HAP-1 (cell line): ENCODE results near the gene QRICH2.

Source experiments
- DNase-seq, 2 experiments: peaks; one replicate each; pipeline ENCODE4 v3.0.0-alpha.2; 2016 to 2020; ENCODE audit warnings: low spot score in 2 of 2
- H3K27me3 ChIP-seq: fragments of 250-450 bp; sonication (Bioruptor Pico); 2 replicates; pipeline ENCODE4 v1.5.1; 2020; ENCODE audit warnings: low read depth, mild to moderate bottlenecking, moderate library complexity
- H3K36me3 ChIP-seq: fragments of 250-450 bp; sonication (Bioruptor Pico); replicated peaks from 2 replicates; pipeline ENCODE4 v1.5.1; 2020; ENCODE audit warnings: mild to moderate bottlenecking
- H3K4me1 ChIP-seq: fragments of 250-450 bp; sonication (Bioruptor Pico); 2 replicates; pipeline ENCODE4 v1.5.1; 2020; ENCODE audit warnings: mild to moderate bottlenecking
- H3K4me3 ChIP-seq: fragments of 250-450 bp; sonication (Bioruptor Pico); 2 replicates; pipeline ENCODE4 v1.5.1; 2020; ENCODE audit warnings: mild to moderate bottlenecking, moderate library complexity
- H3K9me3 ChIP-seq: fragments of 250-450 bp; sonication (Bioruptor Pico); 2 replicates; pipeline ENCODE4 v1.5.1; 2020; ENCODE audit warnings: mild to moderate bottlenecking, moderate library complexity
- in situ Hi-C: fragments of 300-500 bp; cut with MboI; formaldehyde crosslinking; loops from 3 replicates; pipeline ENCODE4 v1.14.3; 2020; ENCODE audit warnings: low sequenced_read_pairs, inconsistent platforms, mixed read lengths

Gene QRICH2

GRCh38 chr17:76343106-76343505 is 35.0 kb upstream of the QRICH2 start:
- no peaks in the 10 kb centered on the region for H3K9me3 ChIP-seq
- H3K27me3 ChIP-seq = no peaks in the 10 kb centered on the region
- DNase-seq = no peak
- H3K4me3 ChIP-seq = no peak overlapping the region
- H3K36me3 ChIP-seq = peaks cover 51% of the 10 kb centered on the region
- in situ Hi-C loops = no loop called here
- H3K4me1 ChIP-seq = no peaks in the 10 kb centered on the region

- Histone ChIP-seq H3K36me3 (peaks cover 36% of the 10 kb centered on the region), H3K4me3 (no peak overlapping the region), H3K27me3 (no peaks in the 10 kb centered on the region), H3K9me3 (no peaks in the 10 kb centered on the region), H3K4me1 (no peaks in the 10 kb centered on the region)
- in situ Hi-C loops = no loop called here
- no peak for DNase-seq
These were observed 33.2 kb upstream of the QRICH2 start for GRCh38 chr17:76341301-76341700.

- Histone ChIP-seq H3K4me3 (no peak overlapping the region), H3K9me3 (no peaks in the 10 kb centered on the region), H3K36me3 (peaks cover 10% of the 10 kb centered on the region), H3K4me1 (no peaks in the 10 kb centered on the region), H3K27me3 (no peaks in the 10 kb centered on the region)
- no peak for DNase-seq
- in situ Hi-C loops = no loop called here
These were observed 29.3 kb upstream of the QRICH2 start for GRCh38 chr17:76337413-76337777.

GRCh38 chr17:76336756-76337412 is 28.8 kb upstream of the QRICH2 start:
- DNase-seq = no peak
- Histone ChIP-seq H3K9me3 (no peaks in the 10 kb centered on the region), H3K4me3 (no peak overlapping the region), H3K4me1 (no peaks in the 10 kb centered on the region), H3K27me3 (no peaks in the 10 kb centered on the region), H3K36me3 (peaks cover 5% of the 10 kb centered on the region)
- in situ Hi-C loops = no loop called here

- Histone ChIP-seq H3K4me1 (no peaks in the 10 kb centered on the region), H3K27me3 (no peaks in the 10 kb centered on the region), H3K36me3 (peaks cover 7% of the 10 kb centered on the region), H3K4me3 (no peak overlapping the region), H3K9me3 (no peaks in the 10 kb centered on the region)
- in situ Hi-C loops = no loop called here
- no peak for DNase-seq
These were observed 27.8 kb upstream of the QRICH2 start for GRCh38 chr17:76335716-76336381.

- no peaks in the 10 kb centered on the region for H3K4me1 ChIP-seq
- H3K9me3 ChIP-seq = no peaks in the 10 kb centered on the region
- no peaks in the 10 kb centered on the region for H3K27me3 ChIP-seq
- DNase-seq = no peak
- in situ Hi-C loops = no loop called here
- H3K4me3 ChIP-seq = no peak overlapping the region
- H3K36me3 ChIP-seq = peaks cover 23% of the 10 kb centered on the region
These were observed 25.8 kb upstream of the QRICH2 start for GRCh38 chr17:76333673-76334505.

- Histone ChIP-seq H3K36me3 (peaks cover 32% of the 10 kb centered on the region), H3K4me1 (no peaks in the 10 kb centered on the region), H3K27me3 (no peaks in the 10 kb centered on the region), H3K4me3 (no peak overlapping the region), H3K9me3 (no peaks in the 10 kb centered on the region)
- in situ Hi-C loops = no loop called here
- no peak for DNase-seq
These were observed 23.0 kb upstream of the QRICH2 start for GRCh38 chr17:76331083-76331482.

- in situ Hi-C loops = no loop called here
- Histone ChIP-seq H3K9me3 (no peaks in the 10 kb centered on the region), H3K4me1 (no peaks in the 10 kb centered on the region), H3K27me3 (no peaks in the 10 kb centered on the region), H3K36me3 (peaks cover 32% of the 10 kb centered on the region), H3K4me3 (no peak overlapping the region)
- no peak for DNase-seq
These were observed 21.6 kb upstream of the QRICH2 start for GRCh38 chr17:76329664-76330063.

- in situ Hi-C loops = no loop called here
- no peaks in the 10 kb centered on the region for H3K27me3 ChIP-seq
- peaks cover 37% of the 10 kb centered on the region for H3K36me3 ChIP-seq
- H3K4me1 ChIP-seq = no peaks in the 10 kb centered on the region
- no peaks in the 10 kb centered on the region for H3K9me3 ChIP-seq
- H3K4me3 ChIP-seq = no peak overlapping the region
- no peak for DNase-seq
These were observed 19.6 kb upstream of the QRICH2 start for GRCh38 chr17:76327696-76328095.

- Histone ChIP-seq H3K36me3 (peaks cover 37% of the 10 kb centered on the region), H3K4me1 (no peaks in the 10 kb centered on the region), H3K9me3 (no peaks in the 10 kb centered on the region), H3K4me3 (no peak overlapping the region), H3K27me3 (no peaks in the 10 kb centered on the region)
- in situ Hi-C loops = no loop called here
- DNase-seq = no peak
These were observed 18.2 kb upstream of the QRICH2 start for GRCh38 chr17:76326306-76326705.

GRCh38 chr17:76318586-76318985 is 10.5 kb upstream of the QRICH2 start:
- H3K4me3 ChIP-seq = no peak overlapping the region
- no peaks in the 10 kb centered on the region for H3K27me3 ChIP-seq
- H3K36me3 ChIP-seq = peaks cover 15% of the 10 kb centered on the region
- in situ Hi-C loops = no loop called here
- no peak for DNase-seq
- H3K9me3 ChIP-seq = no peaks in the 10 kb centered on the region
- H3K4me1 ChIP-seq = peaks cover 6% of the 10 kb centered on the region

- peaks cover 6% of the 10 kb centered on the region for H3K4me1 ChIP-seq
- no peaks in the 10 kb centered on the region for H3K27me3 ChIP-seq
- H3K36me3 ChIP-seq = peaks cover 19% of the 10 kb centered on the region
- H3K4me3 ChIP-seq = no peak overlapping the region
- DNase-seq = no peak
- H3K9me3 ChIP-seq = no peaks in the 10 kb centered on the region
- in situ Hi-C loops = no loop called here
These were observed 9.5 kb upstream of the QRICH2 start for GRCh38 chr17:76317535-76317934.

- in situ Hi-C loops = no loop called here
These were observed 6.5 kb upstream of the QRICH2 start for GRCh38 chr17:76314392-76315227.

More at GRCh38 chr17:76314392-76315227, 6.5 kb upstream of the QRICH2 start:
- no peaks in the 10 kb centered on the region for H3K9me3 ChIP-seq
- H3K27me3 ChIP-seq = no peaks in the 10 kb centered on the region
- peaks cover 6% of the 10 kb centered on the region for H3K4me1 ChIP-seq
- peaks cover 32% of the 10 kb centered on the region for H3K36me3 ChIP-seq
- no peak for DNase-seq
- H3K4me3 ChIP-seq = no peak overlapping the region
